GM21737 (cell line): ENCODE measurements around the gene DLGAP1.

Experiments used
- ATAC-seq: cut with Tn5 transposase; IDR thresholded peaks from one replicate; pipeline ENCODE4 v1.9.1; 2021; ENCODE audit warnings: mild to moderate bottlenecking, moderate library complexity; ENCODE audit not compliant: unreplicated experiment

The DLGAP1 gene

GRCh38 chr18:3836483-3837335 is 618.4 kb downstream of the DLGAP1 start:
- no peak for ATAC-seq

- ATAC-seq, result no peak
Measured at GRCh38 chr18:3832025-3832638, 623.0 kb downstream of the DLGAP1 start.

- ATAC-seq, result no peak
Measured at GRCh38 chr18:3830604-3831003, 624.5 kb downstream of the DLGAP1 start.

GRCh38 chr18:3827236-3827845 is 627.8 kb downstream of the DLGAP1 start:
- ATAC-seq, result no peak

- ATAC-seq, result no peak
Measured at GRCh38 chr18:3826021-3826420, 629.1 kb downstream of the DLGAP1 start.

GRCh38 chr18:3824101-3824500 is 631.0 kb downstream of the DLGAP1 start:
- ATAC-seq, result no peak

GRCh38 chr18:3823073-3823472 is 632.0 kb downstream of the DLGAP1 start:
- ATAC-seq, result no peak

- no peak for ATAC-seq
Measured at GRCh38 chr18:3821524-3821923, 633.6 kb downstream of the DLGAP1 start.

GRCh38 chr18:3819961-3820360 is 635.1 kb downstream of the DLGAP1 start:
- no peak for ATAC-seq

GRCh38 chr18:3816610-3817363 is 638.3 kb downstream of the DLGAP1 start:
- ATAC-seq, result no peak

- no peak for ATAC-seq
Measured at GRCh38 chr18:3815991-3816390, 639.1 kb downstream of the DLGAP1 start.

- ATAC-seq, result no peak
Measured at GRCh38 chr18:3814816-3815215, 640.3 kb downstream of the DLGAP1 start.

- ATAC-seq, result no peak
Measured at GRCh38 chr18:3810296-3810695, 644.8 kb downstream of the DLGAP1 start.

GRCh38 chr18:3808985-3809780 is 645.9 kb downstream of the DLGAP1 start:
- no peak for ATAC-seq

GRCh38 chr18:3806656-3807055 is 648.5 kb downstream of the DLGAP1 start:
- ATAC-seq, result no peak

GRCh38 chr18:3804336-3804735 is 650.8 kb downstream of the DLGAP1 start:
- ATAC-seq, result no peak

GRCh38 chr18:3803350-3803749 is 651.8 kb downstream of the DLGAP1 start:
- no peak for ATAC-seq

GRCh38 chr18:3799515-3799914 is 655.6 kb downstream of the DLGAP1 start:
- no peak for ATAC-seq

- no peak for ATAC-seq
Measured at GRCh38 chr18:3798032-3798431, 657.1 kb downstream of the DLGAP1 start.

GRCh38 chr18:3796434-3796833 is 658.7 kb downstream of the DLGAP1 start:
- ATAC-seq, result no peak
